Mucosa of gallbladder (tissue), 1 donor: ENCODE measurements around the gene ZNF83. TPM values are rescaled to one million over a fixed set of nuclear protein-coding genes. Genes with fewer than 3 reads are reported as not detected.
"Not testable (repeated sequence)": the region's sequence is repeated elsewhere in the genome, so short reads cannot be mapped to it uniquely, and the experiment has no call there.

ENCODE experiments used
- DNase-seq: peaks from one replicate; pipeline ENCODE4 v3.0.0-alpha.2; 2020; ENCODE audit warnings: low spot score
- total RNA-seq: library from RNA; stranded (reverse); gene quantifications from one replicate; pipeline ENCODE4 v1.2.1, GENCODE V29; 2021
- donor health status: DM: no; HTN: no; CAD: no.

Gene ZNF83
- 80.9 TPM for total RNA-seq

DNA sequence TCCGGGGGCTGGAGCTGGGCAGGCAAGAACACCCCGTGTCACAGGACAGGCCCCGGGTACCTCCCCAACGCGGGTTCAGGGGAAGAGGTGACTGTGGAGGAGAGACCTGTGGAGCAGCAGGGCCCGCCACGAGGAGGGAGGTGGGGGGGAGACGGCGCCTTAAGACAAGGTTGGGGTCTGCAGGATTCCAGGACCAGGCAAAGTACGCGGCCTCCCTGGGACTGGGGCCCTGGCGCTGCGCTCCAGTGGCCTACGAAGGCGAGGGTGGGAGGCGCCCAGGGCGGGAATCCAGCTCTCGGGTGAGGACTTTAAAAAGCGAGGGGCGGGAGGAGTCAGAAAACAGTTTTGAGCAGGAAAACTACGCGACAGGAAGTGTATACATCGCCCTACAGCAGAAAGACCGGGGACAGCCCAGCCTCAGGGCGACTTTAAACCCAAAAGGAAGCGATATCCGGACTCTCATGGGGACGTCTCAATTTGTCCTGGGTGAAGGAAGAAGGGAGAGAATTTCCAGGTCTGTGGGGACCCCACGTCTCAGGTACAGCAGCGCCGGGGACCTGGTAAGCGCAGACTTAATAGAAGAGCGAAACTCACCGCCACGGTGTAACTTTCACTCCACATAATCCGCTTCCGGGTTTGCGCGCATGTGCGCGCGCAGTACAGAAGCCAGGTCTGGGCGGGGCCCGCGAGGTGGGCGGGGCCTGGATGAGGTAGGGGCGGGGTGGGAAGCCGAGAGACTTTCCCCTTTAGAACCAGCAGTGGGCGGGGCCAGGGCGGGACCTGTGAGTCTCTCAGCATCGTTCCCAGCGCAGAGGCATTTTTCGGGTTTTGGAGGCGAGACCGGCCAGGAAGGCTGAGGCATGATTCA is at the start of gene ZNF83:
ZNF83 (minus strand) TSS at position 638 of the 868 bp plus-strand sequence.
- peak; percentile 98 for DNase-seq

DNA sequence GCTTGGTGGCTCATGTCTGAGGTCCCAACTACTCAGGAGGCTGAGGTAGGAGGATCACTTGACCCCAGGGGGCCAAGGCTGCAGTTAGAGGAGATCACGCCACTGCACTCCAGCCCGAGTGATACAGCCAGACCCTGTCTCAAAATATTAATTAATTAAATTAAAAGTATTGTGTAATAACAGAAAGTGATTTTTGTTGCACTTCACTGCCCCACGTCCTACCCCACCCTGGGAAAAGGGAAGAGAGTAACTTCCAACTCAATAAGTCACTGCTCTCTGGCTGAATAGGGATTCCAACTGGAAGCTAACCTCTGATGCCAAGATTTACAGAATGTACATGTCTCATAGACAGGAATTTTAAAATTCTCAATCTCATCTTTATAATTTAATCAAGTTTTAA is 49.5 kb upstream of the ZNF83 start:
- no peak for DNase-seq

- DNase-seq: no peak
Observed at GRCh38 chr19:52685811-52686210, 47.7 kb upstream of the ZNF83 start.

- DNase-seq: not testable (repeated sequence)
Observed at GRCh38 chr19:52681216-52681615, 43.1 kb upstream of the ZNF83 start.

DNA sequence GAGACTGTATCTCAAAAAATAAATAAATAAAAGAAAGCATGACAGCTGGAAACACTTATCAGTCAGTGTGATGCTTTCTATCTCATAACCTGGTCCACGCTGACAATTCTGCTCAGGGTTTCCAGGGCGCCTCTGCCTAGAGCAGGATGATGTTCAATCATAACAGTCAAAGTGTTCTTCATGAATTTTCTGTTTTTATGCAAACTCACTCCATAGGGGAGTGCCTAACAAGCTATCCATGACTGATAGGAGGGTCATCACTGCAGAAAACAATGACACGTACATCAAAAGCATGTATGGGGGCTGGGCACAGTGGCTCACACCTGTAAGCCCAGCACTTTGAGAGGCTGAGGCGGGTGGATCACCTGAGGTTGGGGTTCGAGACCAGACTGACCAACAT is 41.4 kb upstream of the ZNF83 start:
- DNase-seq: no peak

DNA sequence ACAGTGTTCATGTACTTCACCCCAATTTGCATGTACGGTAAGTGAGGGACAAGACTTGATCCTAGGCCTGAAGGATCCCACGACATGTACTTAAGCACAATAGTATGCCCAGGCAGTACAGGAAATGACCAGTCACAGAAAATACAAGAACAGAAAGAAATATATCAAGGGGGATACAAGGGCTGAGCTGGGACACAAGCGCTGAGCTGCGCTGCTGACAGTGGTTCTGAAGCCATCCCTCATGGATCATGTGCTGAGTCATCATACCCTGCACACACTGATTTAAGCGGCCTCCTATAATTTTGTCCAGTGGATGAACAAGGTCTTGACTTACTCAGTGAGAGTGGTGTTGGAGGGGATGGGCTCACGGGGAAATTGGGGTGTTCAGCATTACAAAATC is 37.1 kb upstream of the ZNF83 start:
- not testable (repeated sequence) for DNase-seq

DNA sequence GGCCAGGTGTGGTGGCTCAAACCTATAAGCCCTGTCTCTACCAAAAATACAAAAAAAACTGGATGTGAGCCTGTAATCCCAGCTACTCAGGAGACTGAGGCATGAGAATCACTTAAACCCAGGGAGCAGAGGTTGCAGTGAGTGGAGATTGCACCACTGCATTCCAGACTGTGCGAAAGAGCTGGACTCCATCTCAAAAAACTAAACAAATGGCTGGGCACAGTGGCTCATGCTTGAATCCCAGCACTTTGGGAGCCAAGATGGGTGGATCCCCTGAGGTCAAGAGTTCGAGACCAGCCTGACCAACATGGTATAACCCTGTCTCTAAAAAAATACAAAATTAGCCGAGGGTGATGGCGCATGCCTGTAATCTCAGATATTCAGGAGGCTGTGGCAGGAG is 34.9 kb upstream of the ZNF83 start:
- DNase-seq: no peak

GRCh38 chr19:52670046-52670445 is 31.9 kb upstream of the ZNF83 start:
- peak; percentile 88 for DNase-seq

- no peak for DNase-seq
Observed at GRCh38 chr19:52669586-52669985, 31.4 kb upstream of the ZNF83 start.

GRCh38 chr19:52667972-52668371 is 29.8 kb upstream of the ZNF83 start:
- no peak for DNase-seq

GRCh38 chr19:52666506-52666905 is 28.4 kb upstream of the ZNF83 start:
- DNase-seq: no peak

DNA sequence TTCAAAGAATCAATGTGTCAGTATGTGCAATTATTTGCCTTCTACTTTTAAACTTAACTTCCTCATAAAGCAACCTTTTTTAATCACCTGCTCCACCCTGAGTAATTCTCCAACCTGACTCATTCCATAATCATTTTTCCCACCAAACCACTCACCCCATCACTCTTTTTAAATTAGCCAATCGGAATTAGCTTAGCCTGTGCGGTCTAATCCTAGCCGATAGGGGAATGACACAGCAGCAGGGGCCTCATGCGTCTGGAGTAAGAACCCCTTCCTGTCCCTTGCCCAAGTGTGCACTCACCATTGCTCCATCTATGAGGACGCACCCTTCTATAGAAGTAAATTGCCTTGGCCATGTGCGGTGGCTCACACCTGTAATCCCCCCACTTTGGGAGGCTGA is 27.4 kb upstream of the ZNF83 start:
- no peak for DNase-seq

DNA sequence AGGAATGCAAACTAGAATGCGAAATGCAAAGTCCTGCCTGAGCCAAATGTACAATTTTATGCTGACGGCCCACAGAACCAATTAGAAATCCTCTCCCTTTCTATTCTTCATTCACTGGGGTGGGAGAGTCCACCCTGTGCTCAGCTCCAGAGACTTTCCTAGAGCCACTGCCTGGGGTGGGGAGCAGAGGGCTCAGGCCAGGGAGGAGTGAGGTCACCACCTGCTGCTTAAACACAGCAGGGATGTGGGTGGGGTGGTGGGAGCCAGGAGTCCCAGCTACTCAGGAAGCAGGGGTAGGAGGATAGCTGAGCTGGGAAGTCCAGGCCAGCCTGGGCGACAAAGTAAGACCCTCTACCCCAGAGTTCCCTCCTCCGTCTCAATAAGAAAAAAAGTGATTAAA is 26.9 kb upstream of the ZNF83 start:
- no peak for DNase-seq

GRCh38 chr19:52664461-52664860 is 26.3 kb upstream of the ZNF83 start:
- DNase-seq: no peak

GRCh38 chr19:52662631-52663030 is 24.5 kb upstream of the ZNF83 start:
- DNase-seq: no peak

DNA sequence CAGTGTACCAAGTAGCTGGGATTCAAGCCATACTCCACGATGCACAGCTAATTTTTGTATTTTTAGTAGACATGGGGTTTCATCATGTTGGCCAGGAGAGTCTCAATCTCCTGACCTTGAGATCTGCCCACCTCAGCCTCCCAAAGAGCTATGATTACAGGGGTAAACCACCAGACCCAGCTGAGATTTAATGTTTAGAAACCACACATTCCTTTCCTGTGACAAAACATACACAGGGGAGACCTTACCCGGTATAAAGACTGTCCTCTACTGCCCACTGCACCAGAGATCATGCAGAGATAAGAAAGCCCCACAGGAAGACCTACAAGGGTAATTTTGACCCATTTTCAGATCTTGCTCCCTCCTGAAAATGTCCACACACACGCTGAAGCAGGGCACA is 22.8 kb upstream of the ZNF83 start:
- no peak for DNase-seq

DNA sequence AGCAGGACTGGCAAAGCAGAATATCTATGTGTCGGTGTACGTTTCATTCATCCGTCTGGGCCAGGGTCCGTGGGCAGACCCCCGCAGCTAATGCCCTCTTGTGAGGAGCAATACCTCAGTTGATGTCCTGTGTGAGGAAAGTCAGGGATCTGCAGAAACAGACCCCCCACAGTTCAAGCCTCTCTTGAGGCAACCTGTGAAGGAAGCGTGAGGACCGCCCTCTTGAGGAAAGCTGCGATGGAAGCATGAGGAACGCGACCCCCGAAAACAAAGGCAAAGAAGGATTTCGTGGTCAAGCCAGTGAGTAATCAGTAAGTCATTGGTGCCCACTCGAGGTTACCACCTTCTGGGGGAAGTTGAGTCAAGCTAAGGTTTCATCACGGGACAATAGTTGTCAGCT is 20.9 kb upstream of the ZNF83 start:
- no peak for DNase-seq

GRCh38 chr19:52658595-52658994 is 20.4 kb upstream of the ZNF83 start:
- DNase-seq: no peak

GRCh38 chr19:52653161-52653560 is 15.0 kb upstream of the ZNF83 start:
- no peak for DNase-seq

- no peak for DNase-seq
Observed at GRCh38 chr19:52651956-52652355, 13.8 kb upstream of the ZNF83 start.

DNA sequence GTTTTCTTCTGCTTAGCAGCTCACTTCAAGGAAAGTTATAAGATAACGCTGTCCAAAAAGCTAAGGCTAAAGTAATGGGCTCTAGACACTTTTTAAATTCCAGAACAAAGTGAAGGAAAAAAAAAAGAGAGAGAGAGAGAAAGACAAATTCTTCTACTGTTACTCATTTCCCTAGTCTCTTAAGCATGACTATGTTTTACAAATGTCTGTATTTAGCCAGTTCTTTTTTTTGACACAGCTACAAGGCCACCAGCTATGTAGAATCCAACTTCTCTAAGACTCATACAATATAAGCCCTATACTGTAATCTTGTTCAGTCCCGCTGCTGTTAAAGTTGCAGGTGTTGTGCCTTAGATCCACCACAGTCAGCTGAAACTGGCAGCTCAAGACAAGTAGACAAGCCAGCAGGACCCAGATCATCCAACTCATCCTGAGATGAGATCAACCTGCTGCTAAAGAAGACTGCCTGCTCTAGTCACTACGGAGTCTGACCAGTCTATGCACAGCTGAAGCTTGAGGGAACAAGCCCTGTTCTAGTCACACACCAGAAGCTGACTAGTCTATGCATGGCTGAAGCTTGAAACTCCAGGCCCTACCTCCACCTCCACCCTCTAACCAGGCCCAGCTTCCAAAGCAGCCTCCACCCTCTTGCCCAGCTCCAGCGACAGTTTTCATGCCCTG is 10.3 kb upstream of the ZNF83 start:
- DNase-seq: no peak

GRCh38 chr19:52646571-52647217 is 8.5 kb upstream of the ZNF83 start:
- DNase-seq: no peak

DNA sequence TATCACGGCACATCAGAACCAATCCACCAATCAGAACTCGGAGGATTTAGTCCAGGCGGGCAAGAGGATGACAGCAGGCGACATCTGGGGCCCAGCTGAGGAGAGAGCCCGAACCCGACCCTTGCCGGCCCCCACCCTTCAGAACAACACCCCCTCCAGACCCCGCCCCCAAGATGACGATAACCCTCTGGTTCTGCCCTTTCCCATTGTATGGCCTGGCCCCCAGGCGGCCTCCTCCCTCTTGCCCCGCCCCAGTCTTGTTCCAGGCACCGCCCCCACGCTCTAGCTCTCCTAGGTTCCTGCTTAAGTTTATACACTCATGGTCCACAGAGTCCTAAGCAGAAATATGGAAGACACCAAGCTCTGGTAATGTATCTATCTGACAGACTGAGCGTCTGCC is 2.8 kb upstream of the ZNF83 start:
- no peak for DNase-seq
